ENCODE results near the gene NFIA. TPM values are rescaled to one million over a fixed set of nuclear protein-coding genes. Genes with fewer than 3 reads are reported as not detected.

NFIA gene
- total RNA-seq, 4 donors from 2014 or later: 134 to 183 (median 148) TPM

DNA sequence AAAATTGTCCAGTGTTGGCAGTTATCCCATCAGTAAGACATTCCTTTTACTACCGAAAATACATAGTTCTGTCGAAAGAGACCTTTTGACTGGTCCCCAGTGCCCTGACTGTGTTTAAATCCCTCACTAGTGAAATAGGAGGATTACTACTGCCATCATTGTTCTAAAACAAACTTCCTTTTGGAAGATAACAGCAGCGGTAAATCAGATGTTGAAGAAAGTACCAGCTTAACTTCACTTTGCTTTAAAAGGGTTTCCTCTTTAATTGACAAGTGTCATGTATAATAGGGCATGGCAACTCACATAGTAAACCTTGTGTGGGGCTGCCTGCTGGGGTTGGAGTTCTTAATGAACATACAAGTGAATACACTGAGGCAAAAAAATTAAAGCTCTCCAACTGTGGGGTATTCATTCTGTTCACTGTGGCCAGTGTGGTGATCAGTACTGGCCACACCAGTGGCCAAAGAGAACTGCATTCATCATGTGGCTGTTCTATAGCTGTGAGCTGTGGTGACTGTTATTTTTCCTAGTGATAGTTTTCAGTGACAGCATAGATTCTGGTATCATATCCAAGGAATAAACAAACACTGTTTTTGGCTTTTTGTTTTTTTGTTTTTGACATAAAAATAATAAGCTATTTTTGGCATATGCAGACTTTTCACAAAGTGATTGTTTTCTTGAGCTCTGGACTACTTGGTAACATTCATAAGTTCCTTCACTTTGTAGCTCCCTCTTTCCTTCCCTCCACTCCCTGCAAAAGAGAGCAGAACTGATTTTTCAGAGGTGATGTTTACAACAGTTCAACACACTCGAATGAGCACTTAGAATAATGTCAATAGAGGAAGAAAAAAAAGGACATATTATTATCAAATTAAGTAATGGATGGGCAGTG lies 74.5 kb downstream of the NFIA start:
- Histone ChIP-seq H3K27ac (replicated peaks in 1 of 4) (peak overlapping the region; percentile 30 to 79 (median 72)), H3K4me1 (peaks cover 42 to 94% (median 83%) of the 10 kb centered on the region in 4 donors), H3K36me3 (no peaks in the 10 kb centered on the region), H3K27me3 (no peaks in the 10 kb centered on the region), H3K9me3 (no peaks in the 10 kb centered on the region), H3K4me3 (no peak overlapping the region)
- no peak for TF ChIP-seq POLR2A (IDR thresholded peaks at IDR 0.05; ENCODE audit: low read depth)
- WGBS: 51% methylated on average over 4 of the region's 4 CpGs
- intact Hi-C loops (cut with DNase I): no loop called here
- no peak for DNase-seq (ENCODE audit: extremely low spot score)

DNA sequence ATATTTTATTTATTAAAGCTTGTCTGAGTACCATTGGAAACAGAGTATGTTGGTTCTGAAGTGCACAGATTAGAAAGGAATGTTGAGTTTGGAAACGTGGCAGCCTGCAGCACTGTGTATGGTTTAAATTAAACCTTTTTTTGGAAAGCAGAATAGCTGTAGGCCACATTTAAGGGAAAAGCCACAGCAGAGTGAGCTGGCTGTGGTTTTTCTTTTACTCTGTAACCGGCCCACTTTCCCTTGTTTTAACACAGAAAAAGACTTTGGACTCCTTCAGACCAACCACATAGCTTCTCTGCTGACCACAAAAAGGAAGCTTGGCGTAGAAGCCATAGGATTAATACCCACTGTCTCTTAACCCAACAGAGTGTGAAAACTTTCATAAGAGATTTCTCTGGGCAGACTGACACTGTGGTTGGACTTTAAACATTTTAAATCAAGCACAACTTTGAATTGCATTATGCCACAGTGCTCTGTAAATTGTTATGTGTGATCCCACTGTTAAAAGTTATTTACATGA lies 75.2 kb downstream of the NFIA start:
- no peaks in the 10 kb centered on the region for H3K9me3 ChIP-seq
- H3K27ac ChIP-seq (replicated peaks in 1 of 4): peak overlapping the region; percentile 30 to 79 (median 72)
- intact Hi-C loops (cut with DNase I): no loop called here
- peaks cover 42 to 94% (median 83%) of the 10 kb centered on the region in 4 donors for H3K4me1 ChIP-seq
- no peak for DNase-seq (ENCODE audit: extremely low spot score)
- H3K4me3 ChIP-seq: no peak overlapping the region
- H3K36me3 ChIP-seq: no peaks in the 10 kb centered on the region
- TF ChIP-seq POLR2A (IDR thresholded peaks at IDR 0.05; ENCODE audit: low read depth): no peak
- TF ChIP-seq, protein P1, sequence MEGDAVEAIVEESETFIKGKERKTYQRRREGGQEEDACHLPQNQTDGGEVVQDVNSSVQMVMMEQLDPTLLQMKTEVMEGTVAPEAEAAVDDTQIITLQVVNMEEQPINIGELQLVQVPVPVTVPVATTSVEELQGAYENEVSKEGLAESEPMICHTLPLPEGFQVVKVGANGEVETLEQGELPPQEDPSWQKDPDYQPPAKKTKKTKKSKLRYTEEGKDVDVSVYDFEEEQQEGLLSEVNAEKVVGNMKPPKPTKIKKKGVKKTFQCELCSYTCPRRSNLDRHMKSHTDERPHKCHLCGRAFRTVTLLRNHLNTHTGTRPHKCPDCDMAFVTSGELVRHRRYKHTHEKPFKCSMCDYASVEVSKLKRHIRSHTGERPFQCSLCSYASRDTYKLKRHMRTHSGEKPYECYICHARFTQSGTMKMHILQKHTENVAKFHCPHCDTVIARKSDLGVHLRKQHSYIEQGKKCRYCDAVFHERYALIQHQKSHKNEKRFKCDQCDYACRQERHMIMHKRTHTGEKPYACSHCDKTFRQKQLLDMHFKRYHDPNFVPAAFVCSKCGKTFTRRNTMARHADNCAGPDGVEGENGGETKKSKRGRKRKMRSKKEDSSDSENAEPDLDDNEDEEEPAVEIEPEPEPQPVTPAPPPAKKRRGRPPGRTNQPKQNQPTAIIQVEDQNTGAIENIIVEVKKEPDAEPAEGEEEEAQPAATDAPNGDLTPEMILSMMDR (IDR thresholded peaks at IDR 0.05): no peak
- no peak for TF ChIP-seq POLR2AphosphoS5 (IDR thresholded peaks at IDR 0.05)
- no peak for TF ChIP-seq EP300 (IDR thresholded peaks at IDR 0.05)
- no peaks in the 10 kb centered on the region for H3K27me3 ChIP-seq
- WGBS: 7% methylated on average over 3 of the region's 3 CpGs

DNA sequence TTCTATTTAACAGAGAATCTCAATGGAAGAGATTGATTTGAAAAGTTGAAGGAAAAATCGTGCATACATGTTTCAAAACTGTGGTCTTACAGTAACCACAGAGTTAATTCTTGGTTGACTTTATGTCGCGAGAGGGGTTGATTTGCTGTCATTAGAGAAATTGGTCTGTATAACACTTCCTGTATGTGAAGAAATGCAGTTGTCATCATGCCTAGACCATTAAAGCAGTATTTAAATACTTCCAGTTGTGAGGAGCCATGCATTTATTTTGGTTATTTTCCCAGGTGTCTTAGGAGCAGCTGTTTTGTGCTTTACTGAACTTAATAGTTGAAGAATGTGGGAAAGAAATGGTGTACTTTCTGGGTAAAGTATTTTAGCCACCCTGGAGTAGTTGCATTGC lies 76.2 kb downstream of the NFIA start:
- 38% methylated on average over 3 of the region's 3 CpGs for WGBS
- intact Hi-C loops (cut with DNase I): no loop called here
- H3K4me1 ChIP-seq: peaks cover 49 to 94% (median 82%) of the 10 kb centered on the region in 4 donors

DNA sequence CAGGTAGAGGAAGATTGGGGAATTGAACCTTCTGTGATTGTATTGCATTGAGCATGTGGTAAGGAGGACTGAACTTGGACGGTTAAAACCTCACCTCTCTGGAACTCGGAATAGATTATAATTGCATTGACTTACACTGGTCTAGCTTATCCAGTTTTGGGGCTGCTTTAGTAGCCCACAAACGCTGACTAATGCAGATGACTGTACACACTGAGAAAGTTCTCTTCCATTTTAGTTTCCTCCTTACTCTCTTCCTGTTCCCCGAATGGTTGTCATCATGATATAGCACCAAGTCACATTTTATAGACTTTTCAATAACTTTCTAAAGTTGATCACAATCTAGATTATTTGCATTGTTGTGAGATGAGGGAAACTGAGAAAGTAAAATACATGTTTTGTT lies 78.2 kb downstream of the NFIA start:
- H3K9me3 ChIP-seq: no peaks in the 10 kb centered on the region
- peak overlapping the region in 1 of 4 donors; percentile 4 for H3K27ac ChIP-seq (replicated peaks in 1 of 4)
- H3K4me3 ChIP-seq: no peak overlapping the region
- no peaks in the 10 kb centered on the region for H3K36me3 ChIP-seq
- TF ChIP-seq POLR2AphosphoS5 (IDR thresholded peaks at IDR 0.05): no peak
- TF ChIP-seq, protein P1 (IDR thresholded peaks at IDR 0.05): no peak
- TF ChIP-seq POLR2A (IDR thresholded peaks at IDR 0.05; ENCODE audit: low read depth): no peak
- no peak for TF ChIP-seq EP300 (IDR thresholded peaks at IDR 0.05)
- intact Hi-C loops (cut with DNase I): no loop called here
- H3K27me3 ChIP-seq: no peaks in the 10 kb centered on the region
- DNase-seq (ENCODE audit: extremely low spot score): no peak
- 70% methylated on average over 4 of the region's 4 CpGs for WGBS
- peaks cover 51 to 92% (median 82%) of the 10 kb centered on the region in 4 donors for H3K4me1 ChIP-seq

More for the DNA sequence above, 76.2 kb downstream of the NFIA start:
- TF ChIP-seq EP300 (IDR thresholded peaks at IDR 0.05): no peak
- TF ChIP-seq, protein P1 (IDR thresholded peaks at IDR 0.05): no peak
- TF ChIP-seq POLR2A (IDR thresholded peaks at IDR 0.05; ENCODE audit: low read depth): no peak
- TF ChIP-seq POLR2AphosphoS5 (IDR thresholded peaks at IDR 0.05): no peak
- no peak for DNase-seq (ENCODE audit: extremely low spot score)
- Histone ChIP-seq H3K27me3 (no peaks in the 10 kb centered on the region), H3K4me3 (no peak overlapping the region), H3K36me3 (no peaks in the 10 kb centered on the region), H3K27ac (replicated peaks in 1 of 4) (peak overlapping the region in 1 of 4 donors; percentile 69), H3K9me3 (no peaks in the 10 kb centered on the region)

DNA sequence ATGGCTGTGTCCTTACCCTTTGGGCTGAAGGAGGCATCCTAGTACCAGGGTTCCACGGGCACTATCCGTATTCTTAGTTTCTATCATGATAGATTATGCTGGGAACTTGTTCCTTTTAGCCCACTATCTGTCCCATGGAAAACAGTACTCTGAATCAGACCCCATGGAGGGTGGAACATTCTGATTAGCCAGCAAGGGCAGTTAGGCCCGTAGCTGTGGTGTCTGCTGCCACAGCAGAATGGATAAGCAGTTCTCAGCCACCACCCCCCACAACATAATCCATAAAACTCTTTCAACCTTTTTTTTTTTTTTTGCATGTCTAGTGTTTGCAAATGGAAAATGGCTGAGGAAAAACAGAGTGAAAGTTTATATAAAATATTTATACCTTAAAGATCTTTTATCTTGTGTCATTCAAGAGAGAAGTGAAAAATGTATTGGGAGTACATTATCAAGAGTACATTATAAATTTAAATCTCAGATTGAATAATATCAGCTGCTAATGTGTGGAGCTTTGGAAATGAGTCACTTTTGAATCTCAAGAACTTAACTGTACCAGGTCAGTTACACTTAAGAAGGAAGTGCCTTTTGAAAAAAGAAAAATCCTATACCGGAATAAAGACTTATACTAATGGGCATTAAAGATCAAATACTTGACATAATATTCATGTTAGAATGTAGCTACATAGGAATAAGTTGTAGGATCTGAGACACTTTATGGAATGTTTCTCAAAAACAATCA lies 80.3 kb downstream of the NFIA start:
- WGBS: 88% methylated on average over 4 of the region's 4 CpGs
- no peak overlapping the region for H3K27ac ChIP-seq (replicated peaks in 1 of 4)
- no peak for DNase-seq (ENCODE audit: extremely low spot score)
- no peaks in the 10 kb centered on the region for H3K27me3 ChIP-seq
- no peaks in the 10 kb centered on the region for H3K36me3 ChIP-seq
- TF ChIP-seq POLR2A (IDR thresholded peaks at IDR 0.05; ENCODE audit: low read depth) (no peak), EP300 (IDR thresholded peaks at IDR 0.05) (no peak), POLR2AphosphoS5 (IDR thresholded peaks at IDR 0.05) (no peak)
- TF ChIP-seq, protein P1 (IDR thresholded peaks at IDR 0.05): no peak
- H3K4me3 ChIP-seq: no peak overlapping the region
- H3K9me3 ChIP-seq: no peaks in the 10 kb centered on the region
- H3K4me1 ChIP-seq: peaks cover 46 to 82% (median 71%) of the 10 kb centered on the region in 4 donors
- intact Hi-C loops (cut with DNase I): no loop called here

Data from esophagus muscularis mucosa (tissue), 4 donors.